Neural cell (in vitro differentiated cells): ENCODE results near the gene ENTPD8. TPM values are rescaled to one million over a fixed set of nuclear protein-coding genes. Genes with fewer than 3 reads are reported as not detected.

Source experiments
- H2AFZ ChIP-seq: fragments of 200-600, 300-800 bp; sonication (generic), shearing (Covaris generic); 2 replicates; pipeline ENCODE4 v1.6.0; 2014; ENCODE audit warnings: low read depth, mild to moderate bottlenecking, antibody characterized with exemption, low read length, moderate library complexity
- H3F3A ChIP-seq: fragments of 200-600 bp; shearing (Covaris generic); 2 replicates; pipeline ENCODE4 v1.6.1; 2016; ENCODE audit warnings: mild to moderate bottlenecking, moderate library complexity, mixed read lengths, antibody characterized with exemption, low read length; ENCODE audit not compliant: insufficient read depth, poor library complexity, severe bottlenecking
- H3K27ac ChIP-seq: fragments of 200-600, 300-800 bp; sonication (generic), shearing (Covaris generic); 2 replicates; pipeline ENCODE4 v1.5.1; 2014; ENCODE audit warnings: mild to moderate bottlenecking, low read length, moderate library complexity
- H3K27me3 ChIP-seq: fragments of 300-800, 200-600 bp; sonication (generic), shearing (Covaris generic); 2 replicates; pipeline ENCODE4 v1.6.0; 2014; ENCODE audit warnings: mild to moderate bottlenecking, low read depth, low read length, moderate library complexity; ENCODE audit not compliant: insufficient read depth
- H3K36me3 ChIP-seq: fragments of 300-800, 200-600 bp; sonication (generic), shearing (Covaris generic); 2 replicates; pipeline ENCODE4 v1.5.1; 2014; ENCODE audit warnings: mild to moderate bottlenecking, antibody characterized with exemption, low read length, moderate library complexity; ENCODE audit not compliant: insufficient read depth
- H3K4me2 ChIP-seq: fragments of 300-800, 200-600 bp; sonication (generic), shearing (Covaris generic); 2 replicates; pipeline ENCODE4 v1.6.0; 2014; ENCODE audit warnings: mild to moderate bottlenecking, low read length
- H3K4me3 ChIP-seq: fragments of 300-800, 200-600 bp; sonication (generic), shearing (Covaris generic); 2 replicates; pipeline ENCODE4 v1.5.1; 2014; ENCODE audit warnings: mild to moderate bottlenecking, low read length, moderate library complexity
- H3K79me2 ChIP-seq: fragments of 200-600 bp; shearing (Covaris generic); replicated peaks from 2 replicates; pipeline ENCODE4 v1.6.0; 2014; ENCODE audit warnings: mild to moderate bottlenecking, low read length, moderate library complexity; ENCODE audit not compliant: insufficient read depth
- H3K9ac ChIP-seq: fragments of 300-800, 200-600 bp; sonication (generic), shearing (Covaris generic); 2 replicates; pipeline ENCODE4 v1.6.1; 2016; ENCODE audit warnings: mild to moderate bottlenecking, low read length, mixed read lengths
- H3K9me2 ChIP-seq: fragments of 200-600 bp; shearing (Covaris generic); 2 replicates; pipeline ENCODE4 v1.6.1; 2016; ENCODE audit warnings: mild to moderate bottlenecking, low read length, mixed read lengths; ENCODE audit not compliant: insufficient read depth
- H3K9me3 ChIP-seq: fragments of 200-600, 300-800 bp; sonication (generic), shearing (Covaris generic); 2 replicates; pipeline ENCODE4 v1.6.1; 2016; ENCODE audit warnings: mild to moderate bottlenecking, mixed run types, low read length, moderate library complexity, mixed read lengths
- H4K20me1 ChIP-seq: fragments of 200-600 bp; shearing (Covaris generic); 2 replicates; pipeline ENCODE4 v1.6.1; 2016; ENCODE audit warnings: mild to moderate bottlenecking, mixed run types; ENCODE audit not compliant: insufficient read depth
- EP300 ChIP-seq: fragments of 450-650 bp; conservative IDR thresholded peaks from 2 replicates; pipeline ENCODE4 v1.6.1; 2014; ENCODE audit warnings: antibody characterized with exemption, mild to moderate bottlenecking, moderate library complexity; ENCODE audit not compliant: poor library complexity, severe bottlenecking
- EZH2 ChIP-seq: fragments of 200-600, 300-800 bp; shearing (Covaris generic), sonication (generic); IDR thresholded peaks from 2 replicates; pipeline ENCODE4 v1.6.1; 2014; ENCODE audit warnings: antibody characterized with exemption, low read length, borderline replicate concordance, mild to moderate bottlenecking; ENCODE audit not compliant: insufficient read depth, poor library complexity, severe bottlenecking
- MXI1 ChIP-seq: fragments of 450-650 bp; conservative IDR thresholded peaks from 2 replicates; pipeline ENCODE4 v1.6.1; 2014; ENCODE audit warnings: antibody characterized with exemption, mild to moderate bottlenecking; ENCODE audit not compliant: poor library complexity, severe bottlenecking
- POLR2AphosphoS5 ChIP-seq: IDR thresholded peaks from 2 replicates; pipeline ENCODE4 v1.6.1; 2012
- RAD21 ChIP-seq: fragments of 450-650 bp; conservative IDR thresholded peaks from 2 replicates; pipeline ENCODE4 v1.6.1; 2014; ENCODE audit warnings: antibody characterized with exemption, mild to moderate bottlenecking, moderate library complexity
- SMC3 ChIP-seq: fragments of 450-650 bp; conservative IDR thresholded peaks from 2 replicates; pipeline ENCODE4 v1.6.1; 2014; ENCODE audit warnings: antibody characterized with exemption, mild to moderate bottlenecking, moderate library complexity; ENCODE audit not compliant: poor library complexity
- TAF1 ChIP-seq: IDR thresholded peaks from 2 replicates; pipeline ENCODE4 v1.6.1; 2012; ENCODE audit warnings: low read depth
- polyA plus RNA-seq: library from polyadenylated mRNA; depleted of rRNA; stranded (reverse); fragments of >200 nt; gene quantifications from 2 replicates; pipeline ENCODE4 v1.2.3, GENCODE V29; 2014
- TF ChIP-seq, protein P1 (sequence below): IDR thresholded peaks from 2 replicates; pipeline ENCODE4 v1.6.1; 2012; ENCODE audit warnings: borderline replicate concordance
- TF ChIP-seq, protein P2 (sequence below): fragments of 450-650 bp; IDR thresholded peaks from 2 replicates; pipeline ENCODE4 v1.5.1; 2014; ENCODE audit warnings: antibody characterized with exemption, mild to moderate bottlenecking, moderate library complexity; ENCODE audit not compliant: poor library complexity, severe bottlenecking

The ENTPD8 gene
- polyA plus RNA-seq, 1 donor from 2014 or later = not detected

DNA sequence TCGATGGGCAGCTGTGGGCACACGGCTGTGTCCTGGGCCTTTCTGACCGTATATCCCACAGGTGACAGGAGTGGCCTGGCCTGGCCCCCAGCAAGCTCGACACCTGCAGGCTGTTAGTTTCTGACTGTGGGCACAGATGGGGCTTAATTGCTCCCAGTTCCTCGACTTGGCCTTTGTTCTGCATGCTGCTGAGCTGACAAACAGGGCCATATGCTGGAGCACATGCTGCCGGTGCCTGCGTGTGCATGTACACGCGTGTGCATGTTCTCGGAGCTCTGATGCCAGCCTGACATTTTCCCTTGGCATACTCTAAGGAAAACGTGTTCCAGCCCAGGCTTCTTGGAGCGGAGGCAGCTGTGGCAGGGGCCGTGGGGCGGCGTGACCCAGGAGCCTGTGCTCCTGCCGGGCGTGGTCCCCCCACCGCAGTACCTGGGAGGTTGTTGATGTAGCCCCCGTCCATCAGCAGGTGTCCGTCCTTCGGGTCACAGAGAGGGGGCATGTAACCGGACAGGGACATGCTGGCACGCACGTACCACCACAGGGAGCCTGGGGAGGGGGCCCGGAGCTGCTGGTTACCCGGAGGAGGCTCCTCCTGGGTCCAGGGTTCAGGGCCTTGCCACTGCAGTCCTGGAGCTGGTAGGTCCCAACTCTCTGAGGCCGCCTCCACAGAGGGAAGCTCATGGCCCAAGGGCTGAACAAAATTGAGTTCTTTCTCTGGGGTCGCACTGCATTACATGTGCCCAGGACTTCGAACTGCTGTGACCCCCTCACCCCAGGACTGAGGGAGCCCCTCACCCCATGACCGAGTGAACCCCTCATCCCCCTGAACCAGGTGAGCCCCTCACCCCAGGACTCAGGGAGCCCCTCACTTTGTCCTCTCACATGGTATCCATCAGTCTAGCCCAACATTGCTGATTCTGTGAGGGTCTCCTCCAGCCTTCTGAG is 22.1 kb upstream of the ENTPD8 start:
- H3F3A ChIP-seq = no peaks in the 10 kb centered on the region
- H3K9me2 ChIP-seq = no peaks in the 10 kb centered on the region
- H3K36me3 ChIP-seq = no peaks in the 10 kb centered on the region
- H3K9me3 ChIP-seq = no peaks in the 10 kb centered on the region
- no peak overlapping the region for H3K4me3 ChIP-seq
- no peak overlapping the region for H3K9ac ChIP-seq
- no peaks in the 10 kb centered on the region for H3K79me2 ChIP-seq
- no peak overlapping the region for H3K27ac ChIP-seq
- H4K20me1 ChIP-seq = no peaks in the 10 kb centered on the region
- H3K4me2 ChIP-seq = no peak overlapping the region
- TF ChIP-seq EP300 = no peak
- TF ChIP-seq, protein P1, sequence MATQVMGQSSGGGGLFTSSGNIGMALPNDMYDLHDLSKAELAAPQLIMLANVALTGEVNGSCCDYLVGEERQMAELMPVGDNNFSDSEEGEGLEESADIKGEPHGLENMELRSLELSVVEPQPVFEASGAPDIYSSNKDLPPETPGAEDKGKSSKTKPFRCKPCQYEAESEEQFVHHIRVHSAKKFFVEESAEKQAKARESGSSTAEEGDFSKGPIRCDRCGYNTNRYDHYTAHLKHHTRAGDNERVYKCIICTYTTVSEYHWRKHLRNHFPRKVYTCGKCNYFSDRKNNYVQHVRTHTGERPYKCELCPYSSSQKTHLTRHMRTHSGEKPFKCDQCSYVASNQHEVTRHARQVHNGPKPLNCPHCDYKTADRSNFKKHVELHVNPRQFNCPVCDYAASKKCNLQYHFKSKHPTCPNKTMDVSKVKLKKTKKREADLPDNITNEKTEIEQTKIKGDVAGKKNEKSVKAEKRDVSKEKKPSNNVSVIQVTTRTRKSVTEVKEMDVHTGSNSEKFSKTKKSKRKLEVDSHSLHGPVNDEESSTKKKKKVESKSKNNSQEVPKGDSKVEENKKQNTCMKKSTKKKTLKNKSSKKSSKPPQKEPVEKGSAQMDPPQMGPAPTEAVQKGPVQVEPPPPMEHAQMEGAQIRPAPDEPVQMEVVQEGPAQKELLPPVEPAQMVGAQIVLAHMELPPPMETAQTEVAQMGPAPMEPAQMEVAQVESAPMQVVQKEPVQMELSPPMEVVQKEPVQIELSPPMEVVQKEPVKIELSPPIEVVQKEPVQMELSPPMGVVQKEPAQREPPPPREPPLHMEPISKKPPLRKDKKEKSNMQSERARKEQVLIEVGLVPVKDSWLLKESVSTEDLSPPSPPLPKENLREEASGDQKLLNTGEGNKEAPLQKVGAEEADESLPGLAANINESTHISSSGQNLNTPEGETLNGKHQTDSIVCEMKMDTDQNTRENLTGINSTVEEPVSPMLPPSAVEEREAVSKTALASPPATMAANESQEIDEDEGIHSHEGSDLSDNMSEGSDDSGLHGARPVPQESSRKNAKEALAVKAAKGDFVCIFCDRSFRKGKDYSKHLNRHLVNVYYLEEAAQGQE = no peak
- TF ChIP-seq, protein P2, sequence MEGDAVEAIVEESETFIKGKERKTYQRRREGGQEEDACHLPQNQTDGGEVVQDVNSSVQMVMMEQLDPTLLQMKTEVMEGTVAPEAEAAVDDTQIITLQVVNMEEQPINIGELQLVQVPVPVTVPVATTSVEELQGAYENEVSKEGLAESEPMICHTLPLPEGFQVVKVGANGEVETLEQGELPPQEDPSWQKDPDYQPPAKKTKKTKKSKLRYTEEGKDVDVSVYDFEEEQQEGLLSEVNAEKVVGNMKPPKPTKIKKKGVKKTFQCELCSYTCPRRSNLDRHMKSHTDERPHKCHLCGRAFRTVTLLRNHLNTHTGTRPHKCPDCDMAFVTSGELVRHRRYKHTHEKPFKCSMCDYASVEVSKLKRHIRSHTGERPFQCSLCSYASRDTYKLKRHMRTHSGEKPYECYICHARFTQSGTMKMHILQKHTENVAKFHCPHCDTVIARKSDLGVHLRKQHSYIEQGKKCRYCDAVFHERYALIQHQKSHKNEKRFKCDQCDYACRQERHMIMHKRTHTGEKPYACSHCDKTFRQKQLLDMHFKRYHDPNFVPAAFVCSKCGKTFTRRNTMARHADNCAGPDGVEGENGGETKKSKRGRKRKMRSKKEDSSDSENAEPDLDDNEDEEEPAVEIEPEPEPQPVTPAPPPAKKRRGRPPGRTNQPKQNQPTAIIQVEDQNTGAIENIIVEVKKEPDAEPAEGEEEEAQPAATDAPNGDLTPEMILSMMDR = no peak
- TF ChIP-seq POLR2AphosphoS5 = no peak
- no peak for TF ChIP-seq TAF1
- TF ChIP-seq MXI1 = no peak
- TF ChIP-seq SMC3 = no peak
- no peak for TF ChIP-seq EZH2
- no peak for TF ChIP-seq RAD21
- no peaks in the 10 kb centered on the region for H3K27me3 ChIP-seq
- no peak overlapping the region for H2AFZ ChIP-seq

DNA sequence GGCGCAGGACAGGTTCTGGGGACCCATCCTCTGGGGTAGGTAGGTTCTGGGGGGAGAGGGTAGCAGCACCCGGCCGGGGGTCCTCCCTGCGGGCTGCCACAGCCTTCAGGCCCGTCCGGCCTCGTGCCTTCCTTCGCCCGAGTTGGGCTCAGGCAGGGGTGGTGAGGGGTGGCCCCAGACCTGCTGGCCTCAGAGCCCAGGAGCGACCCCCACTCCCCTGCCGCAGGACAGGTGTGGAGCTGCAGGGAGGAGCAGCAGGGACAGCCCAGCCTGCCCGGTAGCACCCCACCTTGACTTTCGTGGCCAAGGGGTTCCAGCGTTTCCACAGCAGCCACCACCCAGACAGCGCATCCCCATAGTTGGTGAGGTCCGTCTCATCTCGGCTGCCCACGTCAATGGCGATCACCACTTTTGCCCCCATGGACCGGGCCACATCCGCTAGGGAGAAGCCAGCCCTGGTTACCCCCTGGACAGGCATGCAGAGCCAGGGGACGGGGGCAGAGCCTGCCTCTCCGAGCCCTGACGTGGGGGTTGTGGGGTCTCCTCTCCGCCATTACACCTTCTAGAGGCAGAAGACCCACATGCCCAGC is 21.3 kb upstream of the ENTPD8 start:
- no peak overlapping the region for H3K9ac ChIP-seq
- TF ChIP-seq SMC3 (no peak), EZH2 (no peak), TAF1 (no peak)
- no peak overlapping the region for H3K4me2 ChIP-seq
- no peak overlapping the region for H2AFZ ChIP-seq
- no peaks in the 10 kb centered on the region for H3K27me3 ChIP-seq
- no peaks in the 10 kb centered on the region for H3K36me3 ChIP-seq
- H3K9me2 ChIP-seq = no peaks in the 10 kb centered on the region
- no peak overlapping the region for H3K4me3 ChIP-seq
- H3K27ac ChIP-seq = no peak overlapping the region
- H3F3A ChIP-seq = no peaks in the 10 kb centered on the region
- H3K79me2 ChIP-seq = no peaks in the 10 kb centered on the region
- H4K20me1 ChIP-seq = no peaks in the 10 kb centered on the region
- no peaks in the 10 kb centered on the region for H3K9me3 ChIP-seq
